Measurements from ENCODE around the gene ABCA6. TPM values are rescaled to one million over a fixed set of nuclear protein-coding genes. Genes with fewer than 3 reads are reported as not detected.

The ABCA6 gene
- polyA plus RNA-seq, 1 experiment = 0.22 TPM

- no peaks in the 10 kb centered on the region for H3K27me3 ChIP-seq (ENCODE audit: control insufficient read depth, insufficient read depth, low read length)
- no peak for DNase-seq (ENCODE audit: low read depth)
- H3K36me3 ChIP-seq (ENCODE audit: control insufficient read depth, insufficient read depth, low read length) = no peaks in the 10 kb centered on the region
- no peak overlapping the region for H3K4me3 ChIP-seq (ENCODE audit: low read depth, low read length)
- no peak for TF ChIP-seq CTCF (IDR thresholded peaks at IDR 0.05; ENCODE audit: insufficient read depth, low read depth, low read length)
- ChIA-PET POLR2A (no interaction called here), CTCF (no interaction called here)
These were observed 25.3 kb upstream of the ABCA6 start for GRCh38 chr17:69166957-69167356.

- Histone ChIP-seq H3K27me3 (ENCODE audit: control insufficient read depth, insufficient read depth, low read length) (no peaks in the 10 kb centered on the region), H3K36me3 (ENCODE audit: control insufficient read depth, insufficient read depth, low read length) (no peaks in the 10 kb centered on the region), H3K4me3 (ENCODE audit: low read depth, low read length) (no peak overlapping the region)
- ChIA-PET CTCF (no interaction called here), POLR2A (no interaction called here)
- no peak for TF ChIP-seq CTCF (IDR thresholded peaks at IDR 0.05; ENCODE audit: insufficient read depth, low read depth, low read length)
- DNase-seq (ENCODE audit: low read depth) = no peak
These were observed 22.5 kb upstream of the ABCA6 start for GRCh38 chr17:69164206-69164605.

GRCh38 chr17:69159418-69159817 lies 17.7 kb upstream of the ABCA6 start:
- CTCF ChIA-PET = no interaction called here
- H3K36me3 ChIP-seq (ENCODE audit: control insufficient read depth, insufficient read depth, low read length) = no peaks in the 10 kb centered on the region
- H3K4me3 ChIP-seq (ENCODE audit: low read depth, low read length) = no peak overlapping the region
- POLR2A ChIA-PET = interaction anchor here (0.6 kb wide), 1 partner anchor 9 kb away, joined by 4 read pairs; no protein-coding TSS in a partner anchor
- H3K27me3 ChIP-seq (ENCODE audit: control insufficient read depth, insufficient read depth, low read length) = no peaks in the 10 kb centered on the region
- DNase-seq (ENCODE audit: low read depth) = no peak
- TF ChIP-seq CTCF (IDR thresholded peaks at IDR 0.05; ENCODE audit: insufficient read depth, low read depth, low read length) = no peak

GRCh38 chr17:69154267-69154666 lies 12.6 kb upstream of the ABCA6 start:
- Histone ChIP-seq H3K4me3 (ENCODE audit: low read depth, low read length) (no peak overlapping the region), H3K27me3 (ENCODE audit: control insufficient read depth, insufficient read depth, low read length) (no peaks in the 10 kb centered on the region), H3K36me3 (ENCODE audit: control insufficient read depth, insufficient read depth, low read length) (no peaks in the 10 kb centered on the region)
- no peak for DNase-seq (ENCODE audit: low read depth)
- no peak for TF ChIP-seq CTCF (IDR thresholded peaks at IDR 0.05; ENCODE audit: insufficient read depth, low read depth, low read length)
- ChIA-PET CTCF (no interaction called here), POLR2A (no interaction called here)

- no peak overlapping the region for H3K4me3 ChIP-seq (ENCODE audit: low read depth, low read length)
- H3K27me3 ChIP-seq (ENCODE audit: control insufficient read depth, insufficient read depth, low read length) = no peaks in the 10 kb centered on the region
- CTCF ChIA-PET = no interaction called here
- H3K36me3 ChIP-seq (ENCODE audit: control insufficient read depth, insufficient read depth, low read length) = no peaks in the 10 kb centered on the region
- no peak for DNase-seq (ENCODE audit: low read depth)
- TF ChIP-seq CTCF (IDR thresholded peaks at IDR 0.05; ENCODE audit: insufficient read depth, low read depth, low read length) = no peak
- POLR2A ChIA-PET = interaction anchor here (0.6 kb wide), 1 partner anchor 9 kb away, joined by 4 read pairs; no protein-coding TSS in a partner anchor
These were observed 8.6 kb upstream of the ABCA6 start for GRCh38 chr17:69150333-69150732.

All from BJ (cell line).